MCF 10A (cell line): ENCODE results near the gene SCAPER. TPM values are rescaled to one million over a fixed set of nuclear protein-coding genes. Genes with fewer than 3 reads are reported as not detected.

Experiments used
- BruUV-seq: library from RNA; stranded (reverse); fragments of 400-500 nt; replicated peaks from 2 replicates; lab custom pipeline; 2021; lab: Mats Ljungman, UMichigan
- CTCF ChIA-PET: fragments of 300-600 bp; sonication (Branson Sonifier 250); formaldehyde crosslinking; extraction: SDS; loops from one replicate; lab custom pipeline; 2021; ENCODE audit warnings: antibody characterized with exemption, inconsistent platforms; lab: Yijun Ruan, JAX
- POLR2A ChIA-PET: fragments of 300-600, 350-650 bp; sonication (Branson Sonifier 250); formaldehyde crosslinking; extraction: SDS; loops from one replicate; lab custom pipeline; 2020; ENCODE audit warnings: antibody characterized with exemption, inconsistent platforms; lab: Yijun Ruan, JAX
- DNase-seq: peaks from one replicate; pipeline ENCODE4 v3.0.0-alpha.2; 2018; ENCODE audit not compliant: unreplicated experiment
- H3K27ac Mint-ChIP-seq: one replicate; pipeline ENCODE4 v1.8.0; 2022; ENCODE audit warnings: mild to moderate bottlenecking, low read depth, mixed read lengths; ENCODE audit not compliant: unreplicated experiment
- H3K27me3 Mint-ChIP-seq: one replicate; pipeline ENCODE4 v1.8.0; 2022; ENCODE audit warnings: mixed read lengths; ENCODE audit not compliant: insufficient read depth, unreplicated experiment
- H3K36me3 Mint-ChIP-seq: one replicate; pipeline ENCODE4 v1.8.0; 2022; ENCODE audit warnings: mild to moderate bottlenecking, moderate library complexity, mixed read lengths; ENCODE audit not compliant: insufficient read depth, unreplicated experiment
- H3K4me1 Mint-ChIP-seq: one replicate; pipeline ENCODE4 v1.8.0; 2022; ENCODE audit warnings: mixed read lengths; ENCODE audit not compliant: insufficient read depth, unreplicated experiment
- H3K4me3 Mint-ChIP-seq: one replicate; pipeline ENCODE4 v1.8.0; 2022; ENCODE audit warnings: mild to moderate bottlenecking, moderate library complexity, mixed read lengths; ENCODE audit not compliant: unreplicated experiment
- H3K9me3 Mint-ChIP-seq: one replicate; pipeline ENCODE4 v1.8.0; 2022; ENCODE audit warnings: mixed read lengths; ENCODE audit not compliant: unreplicated experiment
- CTCF ChIP-seq: fragments of 200-600 bp; IDR thresholded peaks from one replicate; pipeline ENCODE4 v1.8.0; 2022; ENCODE audit warnings: antibody characterized with exemption, mild to moderate bottlenecking; ENCODE audit not compliant: unreplicated experiment
- intact Hi-C: fragments of 100-400 bp; cut with micrococcal nuclease; formaldehyde crosslinking; loops from 2 replicates; pipeline ENCODE4 v1.14.1; 2022
- total RNA-seq: library from RNA; stranded (reverse); gene quantifications from 2 replicates; pipeline ENCODE4 v1.2.3, GENCODE V29; 2022

The SCAPER gene
- total RNA-seq, 1 experiment from 2014 or later: 9.5 TPM

GRCh38 chr15:76939715-76940114 lies 34.6 kb upstream of the SCAPER start:
- intact Hi-C loops: no loop called here
- Mint-ChIP-seq H3K9me3 (no peaks in the 10 kb centered on the region), H3K4me3 (no peak overlapping the region), H3K27ac (peak overlapping the region; percentile 16), H3K36me3 (peaks cover 76% of the 10 kb centered on the region), H3K27me3 (no peaks in the 10 kb centered on the region), H3K4me1 (peaks cover 6% of the 10 kb centered on the region)
- DNase-seq: no peak
- no peak for TF ChIP-seq CTCF
- BruUV-seq: no TSS peak
- ChIA-PET POLR2A (interaction anchor here (0.9 to 4.4 kb wide), 3 partner anchors 8 to 49 kb away, joined by 3 to 26 read pairs (median 3); partner anchors contain the start of gene RCN2), CTCF (interaction anchor here (0.6 to 1.8 kb wide), 3 partner anchors 41 to 749 kb away, joined by 3 to 5 read pairs (median 3); no protein-coding TSS in a partner anchor)

- ChIA-PET CTCF (interaction anchor here (0.6 to 0.7 kb wide), 2 partner anchors 24 to 32 kb away, joined by 3 read pairs; no protein-coding TSS in a partner anchor), POLR2A (interaction anchor here (1.0 to 4.4 kb wide), 2 partner anchors 7 to 50 kb away, joined by 3 to 26 read pairs; partner anchors contain the start of gene RCN2)
- no TSS peak for BruUV-seq
- peaks cover 72% of the 10 kb centered on the region for H3K36me3 Mint-ChIP-seq
- no peak for TF ChIP-seq CTCF
- H3K27ac Mint-ChIP-seq: no peak overlapping the region
- no peaks in the 10 kb centered on the region for H3K27me3 Mint-ChIP-seq
- intact Hi-C loops: no loop called here
- peaks cover 6% of the 10 kb centered on the region for H3K4me1 Mint-ChIP-seq
- DNase-seq: no peak
- no peaks in the 10 kb centered on the region for H3K9me3 Mint-ChIP-seq
- H3K4me3 Mint-ChIP-seq: no peak overlapping the region
Observed at GRCh38 chr15:76938752-76939151, 33.6 kb upstream of the SCAPER start.

GRCh38 chr15:76936671-76937070 lies 31.5 kb upstream of the SCAPER start:
- TF ChIP-seq CTCF: no peak

GRCh38 chr15:76935620-76936019 lies 30.5 kb upstream of the SCAPER start:
- H3K27ac Mint-ChIP-seq: no peak overlapping the region
- no peak for TF ChIP-seq CTCF
- peaks cover 10% of the 10 kb centered on the region for H3K4me1 Mint-ChIP-seq
- no peaks in the 10 kb centered on the region for H3K9me3 Mint-ChIP-seq
- no peak for DNase-seq
- ChIA-PET POLR2A (no interaction called here), CTCF (no interaction called here)
- intact Hi-C loops: no loop called here
- BruUV-seq: no TSS peak
- H3K4me3 Mint-ChIP-seq: no peak overlapping the region
- peaks cover 59% of the 10 kb centered on the region for H3K36me3 Mint-ChIP-seq
- no peaks in the 10 kb centered on the region for H3K27me3 Mint-ChIP-seq

More at GRCh38 chr15:76936671-76937070, 31.5 kb upstream of the SCAPER start:
- Mint-ChIP-seq H3K27me3 (no peaks in the 10 kb centered on the region), H3K4me1 (peaks cover 6% of the 10 kb centered on the region), H3K36me3 (peaks cover 63% of the 10 kb centered on the region), H3K9me3 (no peaks in the 10 kb centered on the region), H3K4me3 (no peak overlapping the region), H3K27ac (no peak overlapping the region)
- no TSS peak for BruUV-seq
- peak; percentile 35 for DNase-seq
- POLR2A ChIA-PET: interaction anchor here (0.8 to 1.2 kb wide), 2 partner anchors 38 to 133 kb away, joined by 3 read pairs; no protein-coding TSS in a partner anchor
- intact Hi-C loops: no loop called here
- CTCF ChIA-PET: no interaction called here
